Thymus (tissue), 11 donors: ENCODE results near the gene ZNF445. TPM values are rescaled to one million over a fixed set of nuclear protein-coding genes. Genes with fewer than 3 reads are reported as not detected.
A peak's percentile ranks its signal among the peaks of the same experiment; 100 is the strongest.

Experiments
- DNase-seq, 9 donors: peaks; one replicate each; pipeline ENCODE4 v3.0.0-alpha.2; 2013; ENCODE audit warnings: low spot score in 9 of 9, low read depth in 6 of 9, missing footprints in 1 of 9
- H3K27ac ChIP-seq, 2 donors: one replicate each; pipeline ENCODE4 v1.5.1; 2013; ENCODE audit warnings: control low read depth in 1 of 2, low read depth in 1 of 2, low read length in 1 of 2, mild to moderate bottlenecking in 1 of 2, moderate library complexity in 1 of 2
- H3K27me3 ChIP-seq, 2 donors: one replicate each; pipeline ENCODE4 v1.5.1; 2013; ENCODE audit warnings: low read length in 1 of 2; ENCODE audit not compliant: control insufficient read depth in 2 of 2, insufficient read depth in 1 of 2
- H3K36me3 ChIP-seq, 2 donors: one replicate each; pipeline ENCODE4 v1.5.1; 2013; ENCODE audit warnings: low read length in 1 of 2, mild to moderate bottlenecking in 1 of 2, moderate library complexity in 1 of 2; ENCODE audit not compliant: control insufficient read depth in 2 of 2, insufficient read depth in 2 of 2
- H3K4me1 ChIP-seq, 2 donors: one replicate each; pipeline ENCODE4 v1.5.1; 2013; ENCODE audit warnings: low read length in 2 of 2; ENCODE audit not compliant: control insufficient read depth in 2 of 2, insufficient read depth in 2 of 2
- H3K4me3 ChIP-seq, 2 donors: one replicate each; pipeline ENCODE4 v1.5.1; 2013; ENCODE audit warnings: low read length in 2 of 2, control low read depth in 1 of 2, mild to moderate bottlenecking in 1 of 2
- H3K9me3 ChIP-seq, 2 donors: one replicate each; pipeline ENCODE4 v1.5.1; 2013; ENCODE audit warnings: low read length in 1 of 2, mild to moderate bottlenecking in 1 of 2; ENCODE audit not compliant: control insufficient read depth in 2 of 2, insufficient read depth in 1 of 2
- WGBS: extraction: QIAGEN DNeasy Blood & Tissue Kit; methylation state at CpG from one replicate; pipeline ENCODE4 v1.1.7; 2013; 5-methylcytosine and 5-hydroxymethylcytosine counted together
- polyA plus RNA-seq: library from polyadenylated mRNA; stranded (reverse); fragments of 200-250 nt; gene quantifications from one replicate; pipeline ENCODE4 v1.2.3, GENCODE V29; 2013
- total RNA-seq: library from RNA; stranded (reverse); fragments of 120-200 nt; gene quantifications from one replicate; pipeline ENCODE4 v1.2.4, GENCODE V29; 2013
- donor health status: healthy.

Gene ZNF445
- total and polyA plus RNA-seq, 2 donors, result 5.0 to 5.9 TPM

DNA sequence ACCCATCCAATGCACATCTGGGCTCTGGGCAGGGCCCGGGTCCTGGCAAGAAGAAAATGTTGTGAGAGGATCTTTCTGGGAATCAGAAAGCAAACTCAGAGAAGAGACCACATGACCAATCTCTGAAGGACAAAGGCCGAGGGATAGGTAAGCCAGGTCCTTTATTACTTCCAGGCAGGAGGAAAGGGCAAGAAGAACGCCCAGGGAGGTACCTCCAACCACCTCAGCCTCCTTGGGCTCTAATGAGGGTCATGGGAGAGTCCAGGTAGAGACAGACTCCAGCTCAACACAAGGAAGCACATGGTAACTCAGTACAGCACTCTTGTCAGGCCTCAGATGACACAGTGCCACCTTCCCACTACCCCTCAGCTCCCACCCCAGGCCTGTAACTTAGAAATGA lies 26.0 kb downstream of the ZNF445 start:
- no peak overlapping the region for H3K4me3 ChIP-seq
- no peak overlapping the region for H3K27ac ChIP-seq
- H3K4me1 ChIP-seq, result no peaks in the 10 kb centered on the region
- DNase-seq, result no peak
- H3K9me3 ChIP-seq, result no peaks in the 10 kb centered on the region
- 100% methylated on average over 3 of the region's 3 CpGs for WGBS
- no peaks in the 10 kb centered on the region for H3K27me3 ChIP-seq
- peaks cover 74 to 96% of the 10 kb centered on the region in 2 donors for H3K36me3 ChIP-seq

DNA sequence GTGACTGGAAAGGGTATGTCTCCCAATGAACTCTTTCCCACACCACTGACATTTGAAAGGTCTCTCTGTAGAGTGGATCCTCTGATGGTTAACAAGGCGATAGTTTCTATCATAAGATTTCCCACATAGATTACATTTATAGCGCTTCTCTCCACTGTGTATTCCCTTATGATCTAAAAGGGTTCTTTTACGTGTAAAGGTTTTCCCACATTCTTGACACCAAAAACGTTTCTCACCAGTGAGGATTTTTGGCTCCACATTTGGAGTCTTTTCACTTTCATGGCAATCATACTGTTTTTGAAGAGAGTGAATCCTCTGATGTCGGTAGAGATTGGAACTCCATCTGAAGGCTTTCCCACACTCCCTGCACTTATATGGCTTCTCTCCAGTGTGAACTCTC lies 30.5 kb downstream of the ZNF445 start:
- H3K4me1 ChIP-seq, result peaks cover 2 to 8% of the 10 kb centered on the region in 2 donors
- DNase-seq, result no peak
- H3K27me3 ChIP-seq, result no peaks in the 10 kb centered on the region
- no peak overlapping the region for H3K4me3 ChIP-seq
- peaks cover 73 to 84% of the 10 kb centered on the region in 2 donors for H3K36me3 ChIP-seq
- over 99% methylated on average over 5 of the region's 5 CpGs for WGBS
- no peak overlapping the region for H3K27ac ChIP-seq
- peaks cover 0 to 1% of the 10 kb centered on the region in 2 donors for H3K9me3 ChIP-seq

DNA sequence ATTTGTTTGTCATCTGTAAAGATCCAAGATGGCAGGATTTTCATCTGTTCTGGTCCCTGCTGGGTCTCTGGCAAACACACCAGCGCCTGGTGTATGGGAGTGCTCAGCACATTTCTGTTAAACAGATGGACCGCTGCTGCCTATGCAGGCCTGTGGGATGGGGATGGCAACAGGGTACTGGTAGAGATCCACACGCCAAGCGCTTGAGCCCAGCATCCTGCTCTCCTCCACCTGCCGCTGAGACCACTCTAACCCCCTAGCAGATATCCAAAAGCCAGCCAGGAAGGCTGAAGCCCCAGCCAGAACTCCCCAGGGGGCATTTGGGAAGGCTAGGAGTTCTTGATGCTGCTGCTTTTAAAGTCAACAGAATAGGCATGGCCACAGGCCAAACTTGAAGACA lies 31.7 kb downstream of the ZNF445 start:
- H3K4me3 ChIP-seq, result no peak overlapping the region
- no peak overlapping the region for H3K27ac ChIP-seq
- H3K27me3 ChIP-seq, result no peaks in the 10 kb centered on the region
- peaks cover 2 to 8% of the 10 kb centered on the region in 2 donors for H3K4me1 ChIP-seq
- WGBS, result 98% methylated on average over 5 of the region's 5 CpGs
- H3K36me3 ChIP-seq, result peaks cover 64 to 72% of the 10 kb centered on the region in 2 donors
- H3K9me3 ChIP-seq, result peaks cover 0 to 1% of the 10 kb centered on the region in 2 donors
- DNase-seq, result no peak

DNA sequence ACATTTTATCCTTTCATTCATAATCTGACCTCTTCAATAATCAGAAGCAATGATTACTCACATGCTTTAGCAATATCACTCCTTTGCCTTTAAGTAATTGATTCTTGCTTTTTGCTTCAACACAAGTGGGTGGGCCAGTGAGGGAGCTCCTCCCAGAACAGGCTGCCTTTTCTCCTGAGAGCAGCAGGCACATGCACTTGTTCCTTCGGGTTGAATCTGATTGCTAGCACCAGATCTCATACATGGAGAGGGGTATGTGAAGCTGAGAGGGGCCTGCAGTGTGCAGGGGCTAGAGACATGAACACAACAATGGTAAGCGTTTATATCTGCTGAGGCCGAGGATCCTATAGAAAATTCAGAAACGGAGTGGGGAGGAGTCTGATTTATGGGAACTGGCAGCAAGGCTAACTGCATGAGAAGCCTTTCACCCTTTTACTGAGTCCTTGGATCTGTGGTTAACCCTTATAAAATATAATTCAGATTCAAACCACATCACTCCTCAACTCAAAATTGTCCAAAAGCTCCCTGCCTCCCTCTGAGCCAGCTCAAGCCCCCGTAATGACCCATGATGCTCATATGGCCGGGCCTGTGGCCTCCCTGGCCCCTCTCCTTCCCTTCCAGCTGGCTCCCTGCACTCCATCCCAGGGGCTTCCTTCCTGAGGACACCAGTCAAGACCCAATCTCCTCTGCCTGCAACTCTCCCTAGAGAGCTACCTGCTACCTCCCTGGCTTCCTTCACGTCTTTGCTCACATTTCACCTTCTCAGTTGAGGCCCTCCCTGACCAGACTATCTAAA lies 32.4 kb downstream of the ZNF445 start:
- H3K27ac ChIP-seq, result no peak overlapping the region
- no peaks in the 10 kb centered on the region for H3K27me3 ChIP-seq
- H3K4me3 ChIP-seq, result no peak overlapping the region
- H3K9me3 ChIP-seq, result peaks cover 0 to 1% of the 10 kb centered on the region in 2 donors
- WGBS, result 98% methylated on average over 7 of the region's 7 CpGs
- no peak for DNase-seq
- peaks cover 57 to 65% of the 10 kb centered on the region in 2 donors for H3K36me3 ChIP-seq
- peaks cover 6 to 13% of the 10 kb centered on the region in 2 donors for H3K4me1 ChIP-seq

DNA sequence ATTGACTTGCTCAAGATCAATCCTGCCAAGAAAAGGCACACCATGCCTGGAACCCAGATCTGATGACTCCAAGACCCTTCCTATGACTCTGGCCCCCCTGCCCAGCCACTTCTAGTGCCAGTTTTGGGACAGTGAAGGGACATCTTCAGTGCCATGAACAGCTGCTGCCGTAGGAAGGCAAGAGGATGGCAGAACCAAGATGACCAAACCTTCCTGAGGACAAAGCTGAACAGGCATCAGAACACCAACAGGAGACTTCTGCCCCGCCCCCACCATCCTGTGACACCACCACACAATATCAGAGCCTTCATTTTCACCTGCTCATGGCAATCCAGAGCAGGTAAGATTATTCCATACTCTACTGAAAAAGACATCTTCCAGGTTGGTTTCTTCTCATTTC lies 33.0 kb downstream of the ZNF445 start:
- 99% methylated on average over 2 of the region's 2 CpGs for WGBS
- Histone ChIP-seq H3K4me1 (peaks cover 11 to 20% of the 10 kb centered on the region in 2 donors), H3K27ac (no peak overlapping the region), H3K4me3 (no peak overlapping the region), H3K9me3 (peaks cover 0 to 1% of the 10 kb centered on the region in 2 donors), H3K27me3 (no peaks in the 10 kb centered on the region), H3K36me3 (peaks cover 50 to 59% of the 10 kb centered on the region in 2 donors)
- DNase-seq, result no peak

DNA sequence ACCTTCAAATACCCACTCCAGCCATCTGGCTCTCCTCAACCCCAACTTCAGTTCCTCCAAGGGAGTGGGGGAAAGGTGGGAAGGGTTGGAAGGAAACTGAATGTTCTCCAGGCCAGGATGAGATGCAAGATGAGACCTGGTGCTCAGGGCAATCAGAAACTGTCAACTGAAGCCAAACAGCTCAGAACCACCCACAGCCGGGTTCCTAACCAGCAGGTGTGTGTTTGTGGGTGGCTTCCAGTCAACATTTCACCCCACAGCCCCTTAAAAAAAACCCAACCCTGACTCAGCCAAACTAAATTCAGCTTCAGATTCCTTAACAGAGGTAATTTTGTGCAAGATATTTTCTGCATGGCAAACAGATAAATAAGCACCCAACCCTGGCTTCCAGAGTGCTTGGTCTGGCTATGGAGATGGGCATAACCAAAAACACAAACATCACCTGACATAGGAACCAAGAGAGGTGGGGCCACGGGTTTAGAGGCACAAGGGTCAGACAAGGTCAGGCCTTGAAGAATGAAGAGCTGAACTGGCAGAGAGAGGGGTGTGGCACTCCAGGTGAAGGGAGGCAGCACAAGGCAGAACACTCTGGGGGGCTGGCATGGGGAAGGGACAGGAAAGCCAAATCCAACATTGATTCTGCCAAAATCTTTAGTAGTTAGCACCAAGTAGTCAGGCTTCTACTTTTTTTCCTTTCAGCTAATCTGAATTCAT lies 34.7 kb downstream of the ZNF445 start:
- Histone ChIP-seq H3K36me3 (peaks cover 33 to 42% of the 10 kb centered on the region in 2 donors), H3K9me3 (peaks cover 1 to 3% of the 10 kb centered on the region in 2 donors), H3K4me1 (peaks cover 14 to 25% of the 10 kb centered on the region in 2 donors), H3K27me3 (no peaks in the 10 kb centered on the region), H3K4me3 (no peak overlapping the region), H3K27ac (peak overlapping the region in 1 of 2 donors; percentile 12)
- peak in 3 of 9 donors; percentile 8 to 58 (median 15) for DNase-seq
- 19% methylated on average over 2 of the region's 2 CpGs for WGBS

DNA sequence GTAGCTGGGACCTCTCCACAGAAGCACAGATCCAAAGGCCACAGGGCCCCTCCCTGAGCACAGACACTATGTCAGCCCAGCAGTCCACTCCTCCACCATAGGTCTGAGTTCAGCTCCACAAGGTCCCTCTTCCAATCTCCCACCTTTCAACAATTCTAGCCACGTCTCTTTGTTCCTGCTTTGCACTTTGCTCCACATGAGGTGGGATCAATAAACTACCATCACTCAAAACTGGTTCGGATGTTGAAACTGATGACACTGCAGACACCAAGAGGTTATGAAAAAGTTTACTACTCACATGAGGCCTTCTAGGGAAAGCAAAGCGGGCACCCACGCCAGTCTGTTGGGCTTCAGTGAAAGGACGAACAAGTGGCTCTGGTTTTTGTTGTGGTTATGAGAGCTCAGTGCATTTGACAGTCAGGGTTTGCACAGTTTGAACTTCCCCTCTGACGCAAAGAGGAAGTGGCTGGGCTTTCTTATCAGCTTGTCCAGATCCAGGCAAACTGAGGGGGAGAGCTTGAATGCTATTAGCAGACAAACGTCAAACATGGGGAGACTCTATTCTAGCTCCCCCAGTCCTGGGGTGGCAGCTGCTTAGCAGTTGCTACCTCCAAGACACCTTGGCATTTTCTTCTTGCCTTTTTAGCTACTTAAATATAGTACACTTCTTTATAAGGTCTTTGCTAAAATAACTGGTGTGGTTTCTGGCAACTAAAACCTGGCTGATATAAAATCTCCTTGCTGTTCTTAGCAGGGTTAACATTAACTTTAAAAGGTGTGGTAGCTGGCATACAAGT lies 37.8 kb downstream of the ZNF445 start:
- Histone ChIP-seq H3K27me3 (no peaks in the 10 kb centered on the region), H3K4me1 (peaks cover 14 to 25% of the 10 kb centered on the region in 2 donors), H3K9me3 (peaks cover 0 to 3% of the 10 kb centered on the region in 2 donors), H3K27ac (peak overlapping the region; percentile 75 to 84), H3K4me3 (no peak overlapping the region), H3K36me3 (peaks cover 7 to 12% of the 10 kb centered on the region in 2 donors)
- 4% methylated on average over 7 of the region's 7 CpGs for WGBS
- peak; percentile 32 to 83 (median 47) for DNase-seq

DNA sequence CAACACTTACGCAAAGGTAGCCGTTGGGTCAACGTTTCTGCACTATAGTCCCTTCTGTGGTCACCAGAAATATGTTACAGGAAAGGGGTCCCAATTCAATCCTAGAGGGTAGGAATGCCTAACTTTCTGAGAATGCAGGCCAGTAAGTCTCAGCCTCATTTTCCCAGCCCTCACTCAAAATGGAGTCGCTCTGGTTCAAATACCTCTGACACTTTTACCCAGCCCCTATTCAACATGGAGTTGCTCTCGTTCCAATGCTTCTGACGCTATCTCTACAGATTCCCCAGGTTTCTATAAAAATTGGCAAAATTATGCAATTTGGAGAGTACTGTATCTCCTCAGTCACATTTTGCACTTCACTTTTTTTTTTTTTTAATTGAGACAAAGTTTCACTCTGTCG lies 39.7 kb downstream of the ZNF445 start:
- peaks cover 0 to 1% of the 10 kb centered on the region in 2 donors for H3K36me3 ChIP-seq
- H3K27ac ChIP-seq, result no peak overlapping the region
- no peak overlapping the region for H3K4me3 ChIP-seq
- 96% methylated on average over 7 of the region's 7 CpGs for WGBS
- peaks cover 14 to 22% of the 10 kb centered on the region in 2 donors for H3K4me1 ChIP-seq
- H3K9me3 ChIP-seq, result peaks cover 0 to 6% of the 10 kb centered on the region in 2 donors
- H3K27me3 ChIP-seq, result no peaks in the 10 kb centered on the region
- DNase-seq, result no peak
